ENCODE data around the gene WDFY2.
A peak's percentile ranks its signal among the peaks of the same experiment; 100 is the strongest.

Gene WDFY2

DNA sequence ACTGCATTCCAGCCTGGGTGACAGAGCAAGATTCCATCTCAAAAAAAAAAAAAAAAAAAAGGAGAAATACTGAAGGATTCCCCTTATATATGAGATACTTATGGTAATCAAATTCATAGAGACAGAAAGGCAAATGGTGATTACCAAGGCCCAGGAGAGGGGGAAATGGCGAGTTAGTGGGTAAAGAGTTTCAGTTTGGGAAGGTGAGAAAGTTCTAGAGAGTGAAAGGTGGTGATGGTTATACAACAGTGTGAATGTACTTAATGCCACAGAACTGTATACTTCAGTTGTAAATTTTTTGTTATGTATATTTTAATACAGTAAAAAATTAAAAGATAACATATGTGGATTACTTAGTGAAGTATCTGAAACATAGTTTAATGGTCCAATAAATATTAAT lies 129.5 kb downstream of the WDFY2 start:
- DNase-seq (ENCODE audit: low spot score) = no peak

- peak; percentile 62 for DNase-seq (ENCODE audit: low spot score)
Measured at GRCh38 chr13:51714663-51715168, 130.5 kb downstream of the WDFY2 start.

DNA sequence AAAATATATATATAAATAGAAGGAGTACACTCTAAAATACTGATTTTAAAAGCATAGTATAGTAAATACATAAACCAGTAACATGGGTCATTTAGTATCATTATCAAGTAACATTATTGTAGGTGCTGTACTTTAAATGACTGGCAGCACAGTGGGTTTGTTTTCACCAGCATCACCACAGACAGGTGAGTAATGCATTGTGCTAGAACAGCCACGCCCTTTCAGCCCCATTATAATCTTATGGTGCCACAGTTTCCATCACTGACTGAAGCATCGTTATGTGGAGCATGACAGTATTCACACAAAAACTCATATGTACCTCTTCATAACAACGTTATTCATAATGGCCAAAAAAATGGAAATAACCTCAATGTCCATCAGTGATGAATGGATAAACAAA lies 131.4 kb downstream of the WDFY2 start:
- DNase-seq (ENCODE audit: low spot score) = no peak

- no peak for DNase-seq (ENCODE audit: low spot score)
Measured at GRCh38 chr13:51717786-51718398, 133.6 kb downstream of the WDFY2 start.

DNA sequence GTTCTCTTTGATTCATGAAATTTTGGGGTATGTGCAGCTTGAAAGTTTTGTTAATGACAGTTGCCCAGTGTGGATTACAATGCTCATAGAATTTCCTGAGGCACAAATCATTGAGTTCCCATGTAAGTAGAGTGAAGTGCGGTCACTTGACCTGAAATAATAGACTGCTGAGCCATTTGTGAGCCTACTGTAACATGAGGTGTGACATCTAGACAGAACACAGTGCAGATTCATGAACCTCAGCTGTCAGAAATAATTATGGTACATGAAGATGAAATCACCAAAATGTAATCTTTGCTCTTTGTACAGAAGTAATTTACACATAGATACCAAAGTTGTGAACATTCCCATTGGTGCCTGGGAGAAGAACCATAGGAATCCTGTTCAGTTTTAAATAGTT lies 135.1 kb downstream of the WDFY2 start:
- DNase-seq (ENCODE audit: low spot score) = no peak

DNA sequence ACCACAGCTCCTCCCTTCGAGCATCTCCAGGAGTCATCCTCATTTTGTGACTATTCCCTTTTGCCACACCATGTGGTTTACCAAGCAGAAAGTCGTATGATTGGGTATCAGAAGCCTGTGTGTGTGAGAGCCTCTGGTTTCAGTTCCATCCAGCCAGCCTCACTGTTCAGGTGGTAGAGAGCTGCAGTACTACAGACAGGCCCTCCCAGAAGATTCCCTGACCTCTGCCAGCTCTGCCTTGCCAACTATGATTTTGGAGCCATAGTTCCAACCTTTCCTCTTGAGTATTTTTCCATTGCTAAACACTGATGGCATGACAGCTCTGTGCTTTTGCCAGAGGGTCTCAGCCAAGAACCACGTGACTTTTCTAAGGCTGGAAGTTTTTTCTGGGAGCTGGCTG lies 137.2 kb downstream of the WDFY2 start:
- no peak for DNase-seq (ENCODE audit: low spot score)

- no peak for DNase-seq (ENCODE audit: low spot score)
Measured at GRCh38 chr13:51723529-51723928, 139.3 kb downstream of the WDFY2 start.

GRCh38 chr13:51724721-51725120 lies 140.5 kb downstream of the WDFY2 start:
- DNase-seq (ENCODE audit: low spot score) = no peak

DNA sequence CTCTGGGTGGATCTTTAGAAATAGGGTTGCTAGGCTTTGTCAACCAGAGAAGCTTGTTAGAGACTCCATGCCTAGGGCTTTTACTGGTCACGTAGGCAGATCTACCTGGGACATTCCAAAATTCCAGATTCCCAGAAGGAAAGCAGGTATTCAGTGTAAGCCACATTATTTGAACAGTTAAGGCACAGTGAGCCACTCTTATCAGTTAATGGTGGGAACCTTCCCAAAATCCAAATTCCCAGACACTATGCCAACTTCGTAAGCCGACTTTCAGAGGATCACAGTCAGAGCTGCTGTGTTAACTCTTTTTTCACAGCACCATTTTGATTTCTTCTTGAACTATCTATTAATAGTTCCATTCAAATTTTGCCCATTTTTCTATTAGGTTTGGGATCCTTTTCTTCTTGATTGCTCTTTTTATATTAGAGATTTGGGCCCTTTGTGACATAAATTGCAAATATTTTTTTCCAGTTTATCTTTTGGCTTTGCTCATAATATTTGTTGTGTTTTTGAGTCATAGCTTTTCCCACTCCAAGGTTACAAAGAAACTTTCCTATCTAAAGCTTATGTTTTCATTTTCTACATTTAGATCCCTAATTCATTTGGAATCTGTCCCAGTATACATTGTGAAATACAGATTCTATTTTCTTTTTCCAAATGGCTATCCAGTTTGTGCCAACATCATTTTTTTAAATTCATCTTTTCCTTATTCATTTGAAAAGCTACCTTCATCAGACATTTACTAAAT lies 142.4 kb downstream of the WDFY2 start:
- no peak for DNase-seq (ENCODE audit: low spot score)

DNA sequence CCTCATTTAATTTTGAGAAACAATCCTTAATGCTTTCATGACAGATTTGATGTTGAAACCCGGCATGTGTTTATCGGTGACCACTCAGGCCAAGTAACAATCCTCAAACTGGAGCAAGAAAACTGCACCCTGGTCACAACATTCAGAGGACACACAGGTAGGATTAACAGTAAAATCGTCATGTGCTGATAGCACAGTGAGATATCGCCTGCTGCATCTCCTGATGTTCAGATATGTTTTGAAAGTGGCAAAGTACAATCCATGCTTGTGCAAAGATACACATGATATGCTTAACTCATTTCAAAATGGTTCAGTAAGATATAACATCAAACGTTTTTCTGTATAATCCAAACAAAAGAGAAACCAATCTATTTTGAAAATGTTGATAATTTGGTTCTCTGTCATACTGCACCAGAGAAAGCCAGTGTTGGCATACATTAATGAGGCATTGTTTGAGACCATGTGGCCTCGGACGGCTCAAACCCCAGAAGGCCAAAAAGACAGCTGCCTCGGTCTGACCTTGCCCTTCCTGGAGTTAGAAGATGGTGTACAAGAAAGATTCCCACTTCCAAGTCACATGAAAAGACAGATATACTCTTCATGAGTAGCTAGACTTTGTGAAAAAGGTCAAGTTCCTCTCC lies 143.5 kb downstream of the WDFY2 start:
- no peak for DNase-seq (ENCODE audit: low spot score)

GRCh38 chr13:51728275-51728673 lies 144.0 kb downstream of the WDFY2 start:
- no peak for DNase-seq (ENCODE audit: low spot score)

DNA sequence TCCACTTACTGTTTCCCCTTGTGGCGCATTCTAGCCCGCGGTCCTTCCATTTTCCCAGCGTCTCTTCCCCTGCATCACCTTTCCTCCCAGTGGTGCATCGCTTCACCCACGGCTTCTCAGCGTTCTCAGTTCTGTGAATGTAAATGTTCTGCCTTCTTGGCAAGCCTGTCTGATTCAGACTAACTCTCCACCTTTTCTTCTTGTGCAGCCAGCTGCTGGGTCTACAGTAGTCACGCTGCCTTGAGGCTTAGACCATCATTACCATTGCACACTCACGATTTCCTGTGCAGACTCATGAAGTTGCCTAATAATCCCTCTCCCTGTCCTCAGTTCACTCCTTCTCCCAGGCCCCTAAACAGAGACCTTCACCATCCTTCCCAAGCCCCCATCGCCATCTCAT lies 144.7 kb downstream of the WDFY2 start:
- DNase-seq (ENCODE audit: low spot score) = no peak

DNA sequence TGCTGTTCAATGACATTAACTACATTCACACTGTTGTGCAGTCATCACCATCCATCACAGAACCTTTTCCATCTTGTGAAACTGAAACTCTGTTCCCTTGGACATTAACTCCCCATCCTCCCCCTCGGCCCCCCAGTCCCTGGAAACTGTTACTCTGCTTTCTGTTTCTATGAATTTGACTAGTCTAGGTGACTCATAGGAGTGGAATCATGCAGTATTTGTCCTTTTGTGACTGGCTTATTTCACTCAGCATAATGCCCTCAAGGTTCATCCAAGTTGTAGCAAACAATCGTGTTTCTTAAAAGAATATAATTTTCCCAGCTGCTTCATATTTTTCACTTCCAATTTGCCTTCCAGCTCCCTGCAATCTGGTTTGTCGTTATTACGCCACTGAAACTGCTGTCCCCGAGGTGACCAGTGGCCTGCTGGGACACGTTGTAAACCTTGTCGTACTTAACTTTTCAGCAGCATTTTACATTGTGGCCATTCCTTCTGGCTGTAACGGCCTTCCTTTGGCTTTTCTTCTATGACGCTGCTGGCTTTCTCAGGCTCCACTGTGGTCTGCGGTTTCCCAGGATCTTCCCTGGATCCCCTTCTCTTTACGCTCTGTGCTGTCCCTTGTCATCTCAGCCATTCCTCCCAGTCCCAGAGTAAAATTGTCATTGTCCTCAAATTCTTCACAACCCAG lies 145.7 kb downstream of the WDFY2 start:
- peak; percentile 39 for DNase-seq (ENCODE audit: low spot score)

DNA sequence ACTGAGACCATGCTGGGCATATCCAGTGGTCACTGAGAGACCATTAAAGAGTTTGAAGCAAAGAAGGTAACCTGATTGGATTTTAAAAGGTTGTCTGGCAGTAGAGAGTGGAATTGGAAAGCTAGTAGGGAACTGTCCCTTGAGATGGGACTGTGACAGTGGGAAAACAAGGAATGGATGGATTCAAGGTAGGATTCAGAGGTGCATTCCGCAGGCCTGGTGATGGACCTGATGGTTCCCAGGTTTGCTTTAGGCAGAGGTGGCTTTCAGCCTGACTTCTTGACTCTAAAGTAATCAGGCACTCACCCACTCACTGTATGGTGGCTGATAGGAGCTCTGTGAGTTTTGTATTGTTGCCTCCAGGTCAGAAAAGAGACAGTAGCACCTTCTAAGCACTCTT lies 146.7 kb downstream of the WDFY2 start:
- DNase-seq (ENCODE audit: low spot score) = no peak

DNA sequence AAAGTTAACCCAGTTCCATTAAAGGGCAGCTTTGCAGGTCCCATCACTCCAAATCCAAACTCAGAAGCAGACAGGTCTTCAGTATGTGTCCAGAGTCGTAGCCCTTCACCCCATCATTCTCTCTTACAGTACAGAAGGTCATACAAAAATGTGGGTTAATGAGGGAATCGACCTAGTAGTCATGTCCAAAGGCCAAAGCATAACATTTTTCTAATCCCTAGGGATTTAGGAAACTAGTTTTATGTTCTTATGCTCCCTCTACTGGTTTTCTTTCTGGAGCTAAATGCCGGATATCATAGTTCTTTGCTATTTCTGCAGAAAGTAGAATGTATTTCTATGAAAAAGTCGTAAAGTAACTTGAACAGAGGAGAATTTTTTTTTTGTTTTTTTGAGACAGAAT lies 147.5 kb downstream of the WDFY2 start:
- peak; percentile 15 for DNase-seq (ENCODE audit: low spot score)

- DNase-seq (ENCODE audit: low spot score) = peak; percentile 17
Measured at GRCh38 chr13:51733374-51734298, 149.4 kb downstream of the WDFY2 start.

DNA sequence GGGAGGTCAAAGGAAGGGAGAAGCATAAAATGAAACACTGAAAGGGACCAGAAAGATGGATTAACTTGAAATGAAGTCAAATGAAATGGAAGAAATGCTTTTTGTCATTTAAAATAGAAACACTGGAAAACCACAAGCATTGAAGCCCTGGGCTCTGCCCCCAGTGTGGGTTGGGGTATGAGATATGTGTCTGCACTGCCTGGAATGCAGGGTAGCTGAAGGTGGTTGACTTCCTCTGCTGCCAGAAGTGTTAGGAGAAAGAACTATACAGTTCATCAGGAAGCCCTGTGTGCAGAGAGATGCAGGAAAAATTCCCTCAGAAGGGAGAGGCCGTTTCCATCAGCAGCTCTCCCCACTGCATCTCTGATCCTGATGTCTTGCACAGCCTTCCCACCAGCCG lies 150.5 kb downstream of the WDFY2 start:
- no peak for DNase-seq (ENCODE audit: low spot score)

DNA sequence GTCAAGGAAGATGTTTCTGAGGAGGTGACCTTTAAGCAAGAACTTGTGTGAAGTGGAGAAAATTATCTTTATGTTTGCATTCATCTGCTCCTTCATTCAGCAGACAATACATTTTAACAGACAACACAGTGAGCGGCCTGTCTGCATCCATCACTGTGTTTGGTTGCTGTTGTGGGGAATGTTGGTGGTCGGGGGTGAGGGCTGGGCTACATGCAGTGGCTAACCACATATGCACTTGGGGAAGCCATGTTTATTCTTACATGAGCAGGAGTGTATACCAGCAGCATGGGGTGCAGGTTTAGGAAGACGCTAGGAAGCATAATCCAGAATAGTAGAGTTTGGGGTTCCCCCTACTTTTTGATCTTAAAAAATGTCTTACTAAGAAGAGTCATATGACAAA lies 153.3 kb downstream of the WDFY2 start:
- no peak for DNase-seq (ENCODE audit: low spot score)

DNA sequence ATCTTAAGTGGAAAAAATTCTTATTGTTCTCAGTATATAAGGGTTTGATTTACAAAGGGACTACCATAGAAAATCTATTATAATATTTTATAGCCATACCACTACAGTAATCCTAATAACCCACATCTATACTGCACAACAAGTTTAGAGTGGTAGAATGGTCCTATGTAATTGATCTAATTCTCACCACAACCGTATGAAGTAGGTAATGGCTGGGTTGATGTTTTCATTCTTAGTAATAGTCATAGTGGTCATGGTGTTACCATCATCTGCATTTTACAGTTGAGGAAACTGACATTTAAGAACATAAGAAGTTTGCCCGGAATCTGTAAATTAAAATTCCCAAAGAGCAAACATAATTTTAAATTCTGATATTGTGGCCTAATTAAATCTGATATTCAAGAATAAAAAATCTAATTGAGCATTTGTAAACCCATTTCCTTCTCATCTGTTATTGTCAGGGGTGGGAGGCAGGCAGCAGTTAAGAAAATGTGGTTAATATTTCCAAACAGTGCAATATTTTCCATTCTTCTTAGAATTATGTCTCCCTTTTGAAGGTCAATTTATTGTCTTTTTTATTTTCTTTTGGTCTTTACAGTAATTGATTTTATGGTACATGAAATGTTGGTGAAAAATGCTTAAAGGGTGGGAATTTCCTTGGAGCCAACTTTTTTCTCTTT lies 154.1 kb downstream of the WDFY2 start:
- DNase-seq (ENCODE audit: low spot score) = no peak

GRCh38 chr13:51739027-51739764 lies 154.9 kb downstream of the WDFY2 start:
- no peak for DNase-seq (ENCODE audit: low spot score)

All from kidney capillary endothelial cell (primary cell).